Left kidney (tissue), 8 donors: ENCODE results near the gene ZNF527. TPM values are rescaled to one million over a fixed set of nuclear protein-coding genes. Genes with fewer than 3 reads are reported as not detected.
"Not testable (repeated sequence)": the region's sequence is repeated elsewhere in the genome, so short reads cannot be mapped to it uniquely, and the experiment has no call there.

Experiments
- DNase-seq: peaks from one replicate; pipeline ENCODE4 v3.0.0-alpha.2; 2013
- long read RNA-seq, 8 donors: transcript quantifications; one replicate each; lab custom pipeline, GENCODE V29; 2026
- polyA plus RNA-seq: library from polyadenylated mRNA; unstranded; fragments of 120-200 nt; gene quantifications from one replicate; pipeline ENCODE4 v1.2.1, GENCODE V29; 2013; ENCODE audit not compliant: insufficient read length

ZNF527 gene
- 11.6 TPM for polyA plus RNA-seq
- long read RNA-seq, donor 1, partial matches to known transcripts, result 0 of 2 reads
- long read RNA-seq, donor 1, other reads (novel, unspliced or antisense), result 0 of 2 reads
- long read RNA-seq, donor 2, partial matches to known transcripts, result 0 of 1 reads
- long read RNA-seq, donor 2, other reads (novel, unspliced or antisense), result 0 of 1 reads
- long read RNA-seq, donor 3, result 0 reads
- long read RNA-seq, donor 4, result 0 reads
- long read RNA-seq, donor 5, result 0 reads
- long read RNA-seq, donor 6, partial matches to known transcripts, result 0 of 2 reads
- long read RNA-seq, donor 6, other reads (novel, unspliced or antisense), result 0 of 2 reads
- long read RNA-seq, donor 7, partial matches to known transcripts, result 5 of 8 reads
- long read RNA-seq, donor 7, other reads (novel, unspliced or antisense), result 0 of 8 reads
- long read RNA-seq, donor 8, partial matches to known transcripts, result 0 of 1 reads
- long read RNA-seq, donor 8, other reads (novel, unspliced or antisense), result 0 of 1 reads

- peak; percentile 97 for DNase-seq
These were observed at the start of gene ZNF527 for GRCh38 chr19:37370880-37371661. TSS of gene ZNF527 (plus strand) at chr19:37371099. CDS start at chr19:37374199, 3,100 bp downstream.

GRCh38 chr19:37329686-37330085, 41.2 kb upstream of the ZNF527 start:
- DNase-seq, result no peak

- DNase-seq, result no peak
These were observed 38.1 kb upstream of the ZNF527 start for GRCh38 chr19:37332839-37333238.

- DNase-seq, result no peak
These were observed 37.4 kb upstream of the ZNF527 start for GRCh38 chr19:37333457-37333856.

- peak; percentile 93 for DNase-seq
These were observed 36.5 kb upstream of the ZNF527 start for GRCh38 chr19:37334179-37335071.

- no peak for DNase-seq
These were observed 28.1 kb upstream of the ZNF527 start for GRCh38 chr19:37342753-37343152.

- DNase-seq, result no peak
These were observed 24.8 kb upstream of the ZNF527 start for GRCh38 chr19:37346091-37346490.

- DNase-seq, result no peak
These were observed 22.8 kb upstream of the ZNF527 start for GRCh38 chr19:37348060-37348459.

- DNase-seq, result no peak
These were observed 16.9 kb upstream of the ZNF527 start for GRCh38 chr19:37353968-37354367.

- DNase-seq, result no peak
These were observed 15.0 kb upstream of the ZNF527 start for GRCh38 chr19:37355901-37356300.

- no peak for DNase-seq
These were observed 8.9 kb upstream of the ZNF527 start for GRCh38 chr19:37361994-37362393.

GRCh38 chr19:37362733-37363132, 8.2 kb upstream of the ZNF527 start:
- DNase-seq, result no peak

- DNase-seq, result not testable (repeated sequence)
These were observed 466 bp upstream of the ZNF527 start for GRCh38 chr19:37370386-37370879.

GRCh38 chr19:37389234-37389633, 18.3 kb downstream of the ZNF527 start:
- DNase-seq, result no peak

- not testable (repeated sequence) for DNase-seq
These were observed 20.5 kb downstream of the ZNF527 start for GRCh38 chr19:37391399-37391798.

GRCh38 chr19:37401078-37401477, 30.2 kb downstream of the ZNF527 start:
- no peak for DNase-seq

GRCh38 chr19:37403403-37403802, 32.5 kb downstream of the ZNF527 start:
- no peak for DNase-seq

GRCh38 chr19:37406140-37406846, 35.4 kb downstream of the ZNF527 start:
- not testable (repeated sequence) for DNase-seq

- DNase-seq, result no peak
These were observed 41.8 kb downstream of the ZNF527 start for GRCh38 chr19:37412700-37413099.

- DNase-seq, result no peak
These were observed 42.6 kb downstream of the ZNF527 start for GRCh38 chr19:37413313-37414084.
